ENCODE results near the gene PARM1. TPM values are rescaled to one million over a fixed set of nuclear protein-coding genes. Genes with fewer than 3 reads are reported as not detected.

PARM1 gene
- total RNA-seq, 1 donor from 2014 or later, result 116 TPM

DNA sequence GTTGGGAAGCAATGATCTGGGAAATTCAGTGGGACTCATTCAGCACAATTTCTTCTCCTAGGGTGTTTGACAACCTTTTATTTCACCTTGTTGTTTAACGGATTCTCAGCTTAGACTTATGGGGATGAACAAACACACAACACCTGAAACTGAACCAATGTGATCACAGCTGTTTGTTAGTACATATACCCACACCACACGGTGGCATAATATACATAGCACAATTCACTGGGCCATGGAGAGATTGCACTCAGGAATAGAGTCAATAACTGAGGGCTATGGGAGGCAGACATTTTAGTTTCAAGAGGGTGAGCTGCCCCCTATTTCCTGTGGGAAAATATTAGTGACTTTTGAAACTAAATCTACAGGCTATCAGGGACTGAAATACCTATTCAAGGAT, 148.0 kb downstream of the PARM1 start:
- Histone ChIP-seq H3K9me3 (no peaks in the 10 kb centered on the region), H3K27me3 (no peaks in the 10 kb centered on the region), H3K4me3 (no peak overlapping the region), H3K36me3 (no peaks in the 10 kb centered on the region), H3K27ac (no peak overlapping the region), H3K4me1 (no peaks in the 10 kb centered on the region)
- TF ChIP-seq, protein P1, sequence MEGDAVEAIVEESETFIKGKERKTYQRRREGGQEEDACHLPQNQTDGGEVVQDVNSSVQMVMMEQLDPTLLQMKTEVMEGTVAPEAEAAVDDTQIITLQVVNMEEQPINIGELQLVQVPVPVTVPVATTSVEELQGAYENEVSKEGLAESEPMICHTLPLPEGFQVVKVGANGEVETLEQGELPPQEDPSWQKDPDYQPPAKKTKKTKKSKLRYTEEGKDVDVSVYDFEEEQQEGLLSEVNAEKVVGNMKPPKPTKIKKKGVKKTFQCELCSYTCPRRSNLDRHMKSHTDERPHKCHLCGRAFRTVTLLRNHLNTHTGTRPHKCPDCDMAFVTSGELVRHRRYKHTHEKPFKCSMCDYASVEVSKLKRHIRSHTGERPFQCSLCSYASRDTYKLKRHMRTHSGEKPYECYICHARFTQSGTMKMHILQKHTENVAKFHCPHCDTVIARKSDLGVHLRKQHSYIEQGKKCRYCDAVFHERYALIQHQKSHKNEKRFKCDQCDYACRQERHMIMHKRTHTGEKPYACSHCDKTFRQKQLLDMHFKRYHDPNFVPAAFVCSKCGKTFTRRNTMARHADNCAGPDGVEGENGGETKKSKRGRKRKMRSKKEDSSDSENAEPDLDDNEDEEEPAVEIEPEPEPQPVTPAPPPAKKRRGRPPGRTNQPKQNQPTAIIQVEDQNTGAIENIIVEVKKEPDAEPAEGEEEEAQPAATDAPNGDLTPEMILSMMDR (IDR thresholded peaks at IDR 0.05), result no peak
- intact Hi-C loops (cut with DNase I), result no loop called here
- DNase-seq (ENCODE audit: low spot score in 2 of 2), result no peak

DNA sequence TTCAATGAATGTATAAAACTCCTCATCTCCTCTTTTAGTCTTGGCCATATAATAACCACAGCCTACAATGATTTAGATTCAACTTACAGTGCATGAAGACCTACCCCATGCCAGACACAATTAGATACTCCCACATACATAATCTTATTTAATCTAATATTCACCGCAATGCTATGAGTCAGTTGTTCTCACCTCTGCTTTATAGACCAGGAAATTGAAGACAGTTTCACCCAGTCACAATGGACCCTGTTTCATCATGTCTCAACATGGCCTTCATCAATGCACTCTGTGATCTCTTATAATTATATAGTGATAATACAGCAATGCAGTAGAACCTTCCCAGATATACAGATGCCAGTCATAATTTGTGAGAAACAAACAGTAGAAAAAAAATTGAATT, 148.6 kb downstream of the PARM1 start:
- Histone ChIP-seq H3K4me1 (no peaks in the 10 kb centered on the region), H3K27me3 (no peaks in the 10 kb centered on the region), H3K4me3 (no peak overlapping the region), H3K9me3 (no peaks in the 10 kb centered on the region), H3K36me3 (no peaks in the 10 kb centered on the region), H3K27ac (no peak overlapping the region)
- TF ChIP-seq, protein P1 (IDR thresholded peaks at IDR 0.05), result no peak
- intact Hi-C loops (cut with DNase I), result no loop called here
- no peak for DNase-seq (ENCODE audit: low spot score in 2 of 2)

DNA sequence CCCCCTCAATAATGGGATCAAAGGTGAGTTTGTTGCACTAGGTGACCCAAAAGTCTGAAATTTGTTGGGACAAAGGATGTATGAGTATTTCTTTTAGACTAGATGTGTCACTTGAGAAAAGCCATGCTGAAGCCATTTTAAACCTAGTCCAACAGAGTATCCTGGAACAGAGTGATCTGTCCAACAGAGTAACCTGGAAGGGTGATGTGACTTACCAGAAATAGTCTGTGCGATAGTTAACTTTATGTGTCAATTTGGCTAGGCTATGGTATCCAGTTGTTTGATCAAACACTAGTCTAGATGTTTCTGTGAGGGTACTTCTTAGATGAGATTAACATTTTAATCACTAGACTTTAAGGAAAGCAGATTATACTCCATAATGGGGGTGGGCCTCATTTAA, 154.5 kb downstream of the PARM1 start:
- intact Hi-C loops (cut with DNase I), result no loop called here
- H3K4me1 ChIP-seq, result no peaks in the 10 kb centered on the region
- no peaks in the 10 kb centered on the region for H3K36me3 ChIP-seq
- no peaks in the 10 kb centered on the region for H3K27me3 ChIP-seq
- DNase-seq (ENCODE audit: low spot score in 2 of 2), result no peak
- H3K4me3 ChIP-seq, result no peak overlapping the region
- no peak overlapping the region for H3K27ac ChIP-seq
- no peaks in the 10 kb centered on the region for H3K9me3 ChIP-seq
- TF ChIP-seq, protein P1 (IDR thresholded peaks at IDR 0.05), result no peak

DNA sequence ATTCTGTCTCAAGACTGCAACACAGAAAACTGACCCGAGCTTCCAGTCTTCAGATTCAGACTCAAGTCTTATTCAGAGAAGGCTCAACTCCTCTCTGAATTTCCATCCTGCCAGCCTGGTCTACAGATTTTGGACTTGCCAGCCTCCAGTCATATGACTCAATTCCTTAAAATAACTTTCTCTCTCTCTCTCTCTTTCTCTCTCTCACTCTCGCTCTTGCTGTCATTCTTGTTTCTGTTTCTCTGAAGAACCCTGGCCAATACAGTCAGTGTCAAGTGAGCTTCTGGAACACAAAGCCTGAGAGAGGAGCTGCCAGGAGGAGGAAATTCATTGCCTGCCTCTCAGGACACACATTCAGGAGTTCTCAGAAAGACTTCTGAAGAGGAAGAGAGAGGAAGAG, 154.9 kb downstream of the PARM1 start:
- Histone ChIP-seq H3K9me3 (no peaks in the 10 kb centered on the region), H3K27me3 (no peaks in the 10 kb centered on the region), H3K4me1 (no peaks in the 10 kb centered on the region), H3K27ac (no peak overlapping the region), H3K36me3 (no peaks in the 10 kb centered on the region), H3K4me3 (no peak overlapping the region)
- intact Hi-C loops (cut with DNase I), result no loop called here
- DNase-seq (ENCODE audit: low spot score in 2 of 2), result no peak
- TF ChIP-seq, protein P1 (IDR thresholded peaks at IDR 0.05), result no peak

DNA sequence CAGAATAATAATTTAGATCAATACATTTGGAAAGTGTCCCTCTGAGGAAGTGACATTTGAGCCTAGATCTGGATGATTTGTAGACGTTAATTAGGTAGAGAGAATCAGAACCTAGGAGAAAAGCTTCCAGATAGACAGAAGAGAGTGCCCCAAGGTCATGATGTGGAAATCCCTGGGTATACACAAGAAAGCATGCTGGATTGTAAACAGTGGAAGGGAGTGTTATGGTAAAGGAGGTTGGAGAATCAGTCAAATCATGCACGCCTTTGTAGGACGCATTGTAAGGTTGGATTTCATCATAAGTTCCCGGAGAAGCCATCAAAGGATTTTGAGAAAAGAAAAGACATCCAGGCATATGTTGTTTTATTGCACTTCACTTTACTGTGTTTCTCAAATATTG, 156.3 kb downstream of the PARM1 start:
- Histone ChIP-seq H3K27me3 (no peaks in the 10 kb centered on the region), H3K36me3 (no peaks in the 10 kb centered on the region), H3K4me1 (no peaks in the 10 kb centered on the region), H3K27ac (no peak overlapping the region), H3K4me3 (no peak overlapping the region), H3K9me3 (no peaks in the 10 kb centered on the region)
- TF ChIP-seq, protein P1 (IDR thresholded peaks at IDR 0.05), result no peak
- intact Hi-C loops (cut with DNase I), result no loop called here
- no peak for DNase-seq (ENCODE audit: low spot score in 2 of 2)

DNA sequence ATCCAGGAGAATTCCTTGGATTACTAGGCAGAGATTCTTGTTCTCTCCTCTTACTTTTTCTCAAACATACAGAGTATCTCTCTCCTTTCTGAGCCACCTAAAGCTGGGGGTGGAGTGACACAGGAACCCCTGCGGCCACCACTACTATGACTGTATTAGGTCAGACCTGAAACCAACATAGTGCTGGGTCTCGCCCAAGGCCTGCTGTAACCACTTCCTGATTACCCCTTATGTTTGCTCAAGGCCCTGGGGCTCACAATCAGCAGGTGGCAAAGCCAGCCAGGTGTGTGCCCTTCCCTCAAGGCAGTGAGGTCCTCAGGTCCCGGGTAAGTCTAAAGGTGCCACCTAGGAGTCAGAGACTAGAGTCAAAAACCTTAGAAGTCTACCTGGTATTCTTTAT, 166.4 kb downstream of the PARM1 start:
- no peaks in the 10 kb centered on the region for H3K27me3 ChIP-seq
- peaks cover 0 to 17% of the 10 kb centered on the region in 2 donors for H3K9me3 ChIP-seq
- H3K4me3 ChIP-seq, result no peak overlapping the region
- H3K36me3 ChIP-seq, result no peaks in the 10 kb centered on the region
- TF ChIP-seq, protein P1 (IDR thresholded peaks at IDR 0.05), result no peak
- no peak overlapping the region for H3K27ac ChIP-seq
- intact Hi-C loops (cut with DNase I), result no loop called here
- no peaks in the 10 kb centered on the region for H3K4me1 ChIP-seq
- no peak for DNase-seq (ENCODE audit: low spot score in 2 of 2)
